ENCODE measurements around the gene HTR1A. TPM values are rescaled to one million over a fixed set of nuclear protein-coding genes. Genes with fewer than 3 reads are reported as not detected.

HTR1A gene
- total and polyA plus RNA-seq, 2 of the 8 experiments (the other 6 are each of a cell fraction or from before 2014, with no cell fraction given): 4.7 to 6.5 TPM

DNA sequence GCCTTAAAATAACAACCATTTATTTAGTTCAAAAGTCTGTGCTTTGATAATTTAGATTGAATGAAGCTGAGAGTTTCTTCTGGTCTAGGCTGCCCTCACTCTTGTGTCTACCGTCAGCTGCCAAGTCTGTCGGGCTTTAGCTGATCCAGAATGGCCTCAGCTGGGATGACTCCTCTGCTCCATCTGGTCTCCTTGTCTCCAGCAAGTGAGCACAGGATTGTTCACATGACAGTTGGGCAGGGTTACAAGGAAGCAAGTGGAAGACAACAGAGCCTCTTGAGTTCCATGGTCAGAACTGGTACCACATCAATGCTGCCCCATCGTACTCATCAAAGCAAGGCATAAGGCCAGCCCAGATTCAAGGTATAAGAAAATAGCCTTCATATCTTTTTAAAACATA is 9.0 kb downstream of the HTR1A start:
- H3K9me3 ChIP-seq (ENCODE audit: insufficient read depth in 2 of 2, low read depth in 1 of 2, low read length in 1 of 2): no peaks in the 10 kb centered on the region
- no peak overlapping the region for H2BK15ac ChIP-seq (ENCODE audit: low read length)
- no peak overlapping the region for H3K4ac ChIP-seq (replicated peaks; ENCODE audit: insufficient read length, low read depth, low read length)
- H4K91ac ChIP-seq (replicated peaks; ENCODE audit: insufficient read length, low read length): no peak overlapping the region
- no peak overlapping the region for H4K8ac ChIP-seq (ENCODE audit: extremely low read depth, insufficient read depth, low read length)
- H2AFZ ChIP-seq (ENCODE audit: low read length): no peak overlapping the region
- DNase-seq (ENCODE audit: low read depth in 1 of 2, low spot score in 2 of 2) (no peak), FAIRE-seq (no peak)
- no peak overlapping the region for H3K27ac ChIP-seq (ENCODE audit: low read depth, low read length)
- H3K56ac ChIP-seq (replicated peaks; ENCODE audit: insufficient read length, low read depth, low read length): no peak overlapping the region
- H2BK120ac ChIP-seq (replicated peaks; ENCODE audit: low read depth, low read length): no peak overlapping the region
- H3K79me2 ChIP-seq (ENCODE audit: control insufficient read depth in 1 of 2, insufficient read depth in 2 of 2, low read length in 2 of 2): no peaks in the 10 kb centered on the region
- H3K14ac ChIP-seq (ENCODE audit: insufficient read length): no peak overlapping the region
- POLR2A ChIA-PET (ENCODE audit: partially characterized antibody): no interaction called here
- no peaks in the 10 kb centered on the region for H4K20me1 ChIP-seq (replicated peaks in 1 of 2; ENCODE audit: control insufficient read depth in 1 of 2, insufficient read depth in 2 of 2, low read length in 2 of 2)
- no peak overlapping the region for H2BK12ac ChIP-seq (ENCODE audit: low read depth, low read length)
- H2BK20ac ChIP-seq (ENCODE audit: low read length): no peak overlapping the region
- no peak overlapping the region for H3K9ac ChIP-seq (replicated peaks in 1 of 4; ENCODE audit: extremely low read depth in 1 of 4, low read depth in 3 of 4, low read length in 3 of 4)
- H4K5ac ChIP-seq (ENCODE audit: insufficient read length, low read depth, low read length): no peak overlapping the region
- no peak overlapping the region for H3K18ac ChIP-seq (ENCODE audit: extremely low read depth, low read length)
- no peak overlapping the region for H2BK5ac ChIP-seq (ENCODE audit: low read depth, low read length)
- CTCF ChIA-PET (ENCODE audit: partially characterized antibody): no interaction called here
- H3K4me3 ChIP-seq (ENCODE audit: extremely low read depth in 1 of 4, insufficient read depth in 2 of 4, low read depth in 3 of 4, low read length in 4 of 4): no peak overlapping the region
- 84% methylated on average over 3 of the region's 3 CpGs; no CpG with 5 or more reads in 1 of the 2 experiments for WGBS, 2 experiments (ENCODE audit: extremely low coverage in 1 of 2, insufficient coverage in 1 of 2, insufficient read length in 1 of 2, insufficient replicate concordance in 2 of 2, low coverage in 1 of 2, low lambda C conversion rate in 2 of 2, missing lambda C conversion rate in 1 of 2)
- H3K23ac ChIP-seq (ENCODE audit: insufficient read length): no peak overlapping the region
- H2AK5ac ChIP-seq (ENCODE audit: low read depth, low read length): no peak overlapping the region
- H3K23me2 ChIP-seq (ENCODE audit: low read depth, low read length): no peaks in the 10 kb centered on the region
- H3K4me2 ChIP-seq (ENCODE audit: insufficient read depth in 1 of 2, low read depth in 2 of 2, low read length in 2 of 2): no peak overlapping the region
- H3K4me1 ChIP-seq (replicated peaks in 1 of 4; ENCODE audit: control insufficient read depth in 3 of 4, insufficient read depth in 4 of 4, low read length in 3 of 4): peaks cover 0 to 10% (median 6%) of the 10 kb centered on the region in 4 experiments; a peak in 3 of 7 replicates
- H3K79me1 ChIP-seq (ENCODE audit: low read depth, low read length): no peaks in the 10 kb centered on the region
- no peaks in the 10 kb centered on the region for H3K27me3 ChIP-seq (replicated peaks in 1 of 4; ENCODE audit: control insufficient read depth in 3 of 4, extremely low read depth in 1 of 4, insufficient read depth in 3 of 4, low read length in 3 of 4)
- H3K36me3 ChIP-seq (ENCODE audit: control insufficient read depth in 2 of 4, insufficient read depth in 4 of 4, low read length in 3 of 4): no peaks in the 10 kb centered on the region
- TF ChIP-seq, protein P1, sequence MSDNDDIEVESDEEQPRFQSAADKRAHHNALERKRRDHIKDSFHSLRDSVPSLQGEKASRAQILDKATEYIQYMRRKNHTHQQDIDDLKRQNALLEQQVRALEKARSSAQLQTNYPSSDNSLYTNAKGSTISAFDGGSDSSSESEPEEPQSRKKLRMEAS (IDR thresholded peaks at IDR 0.05): no peak
- TF ChIP-seq TCF12 (IDR thresholded peaks at IDR 0.05; ENCODE audit: low read depth, low read length) (no peak), CTCF (IDR thresholded peaks at IDR 0.05; ENCODE audit: control extremely low read depth in 1 of 3, insufficient read depth in 1 of 3, low read depth in 1 of 3, low read length in 3 of 3) (no peak), MAFK (IDR thresholded peaks at IDR 0.05; ENCODE audit: low read depth, low read length) (no peak), RNF2 (IDR thresholded peaks at IDR 0.05; ENCODE audit: borderline replicate concordance, low read depth, low read length, missing control alignments, poor library complexity, severe bottlenecking) (no peak), JUND (IDR thresholded peaks at IDR 0.05; ENCODE audit: low read length) (no peak), NANOG (IDR thresholded peaks at IDR 0.05; ENCODE audit: insufficient read depth, low read depth, low read length, poor library complexity, severe bottlenecking) (no peak), FOSL1 (IDR thresholded peaks at IDR 0.05; ENCODE audit: insufficient read depth, low read depth, low read length) (no peak), HDAC2 (IDR thresholded peaks at IDR 0.05; ENCODE audit: borderline replicate concordance in 1 of 2, low read depth in 2 of 2, low read length in 2 of 2) (no peak), KDM1A (IDR thresholded peaks at IDR 0.05; ENCODE audit: borderline replicate concordance, low read length) (no peak)
